NCI-H82 (cell line): ENCODE results near the gene RHOT2.
"Not testable (repeated sequence)": the region's sequence is repeated elsewhere in the genome, so short reads cannot be mapped to it uniquely, and the experiment has no call there.

ENCODE experiments used
- DNase-seq: peaks from one replicate; lab custom pipeline; 2025; lab: John Stamatoyannopoulos, UW

The RHOT2 gene

GRCh38 chr16:681746-682427 is 14.0 kb downstream of the RHOT2 start:
- no peak for DNase-seq

GRCh38 chr16:682493-683395 is 14.8 kb downstream of the RHOT2 start:
- DNase-seq = no peak

GRCh38 chr16:683396-684070 is 15.6 kb downstream of the RHOT2 start:
- peak; percentile 56 for DNase-seq

GRCh38 chr16:684071-684794 is 16.3 kb downstream of the RHOT2 start, which contains the start of gene JMJD8:
TSS of gene JMJD8 (minus strand) at chr16:684334. CDS start at chr16:684319, 15 bp downstream.
- DNase-seq = peak; percentile 98

GRCh38 chr16:684961-685696 is 17.2 kb downstream of the RHOT2 start:
- no peak for DNase-seq

- peak; percentile 66 for DNase-seq
These were observed 18.0 kb downstream of the RHOT2 start for GRCh38 chr16:685967-686366.

- no peak for DNase-seq
These were observed 18.7 kb downstream of the RHOT2 start for GRCh38 chr16:686459-687260.

GRCh38 chr16:687499-687898 is 19.6 kb downstream of the RHOT2 start:
- DNase-seq = no peak

- DNase-seq = no peak
These were observed 21.4 kb downstream of the RHOT2 start for GRCh38 chr16:689175-689897.

GRCh38 chr16:691242-691641 is 23.3 kb downstream of the RHOT2 start:
- DNase-seq = not testable (repeated sequence)

- no peak for DNase-seq
These were observed 24.6 kb downstream of the RHOT2 start for GRCh38 chr16:692356-693108.

GRCh38 chr16:693364-693763 is 25.4 kb downstream of the RHOT2 start:
- no peak for DNase-seq

GRCh38 chr16:693766-694165 is 25.8 kb downstream of the RHOT2 start:
- DNase-seq = no peak

GRCh38 chr16:694187-694862 is 26.4 kb downstream of the RHOT2 start:
- no peak for DNase-seq

- DNase-seq = no peak
These were observed 27.0 kb downstream of the RHOT2 start for GRCh38 chr16:694863-695354.

GRCh38 chr16:695355-696089 is 27.6 kb downstream of the RHOT2 start:
- DNase-seq = peak; percentile 47

GRCh38 chr16:698911-699671 is 31.2 kb downstream of the RHOT2 start:
- DNase-seq = no peak
